IMR-90 (cell line): Measurements from ENCODE around the gene TGFB1. TPM values are rescaled to one million over a fixed set of nuclear protein-coding genes. Genes with fewer than 3 reads are reported as not detected.

Source experiments
- ATAC-seq: fragments of 200-7000 bp; cut with Tn5 transposase; 2 replicates; pipeline ENCODE4 v1.9.1; 2020; ENCODE audit warnings: low read depth, mild to moderate bottlenecking, moderate library complexity
- BruUV-seq: library from RNA; stranded (reverse); fragments of 400-500 nt; replicated peaks from 2 replicates; lab custom pipeline; 2021; lab: Mats Ljungman, UMichigan
- CTCF ChIA-PET: fragments of 300-600 bp; formaldehyde crosslinking; extraction: SDS; loops from one replicate; lab custom pipeline; 2021; ENCODE audit warnings: antibody characterized with exemption; lab: Yijun Ruan, JAX
- POLR2A ChIA-PET: fragments of 300-600 bp; sonication (Branson Sonifier 250); formaldehyde crosslinking; loops from one replicate; lab custom pipeline; 2022; ENCODE audit warnings: antibody characterized with exemption; ENCODE audit not compliant: unreplicated experiment; lab: Charles Lee
- DNase-seq: peaks from one replicate; pipeline ENCODE4 v3.0.0; 2013
- H2AFZ ChIP-seq: replicated peaks from 2 replicates; pipeline ENCODE3; 2013; ENCODE audit warnings: low read length, mild to moderate bottlenecking; ENCODE audit not compliant: poor library complexity
- H2AK5ac ChIP-seq: 2 replicates; pipeline ENCODE4 v1.6.1; 2013; ENCODE audit warnings: low read depth, low read length, inconsistent platforms
- H2AK9ac ChIP-seq: replicated peaks from 2 replicates; pipeline ENCODE3; 2013; ENCODE audit warnings: mild to moderate bottlenecking, low read depth, low read length, moderate library complexity; ENCODE audit not compliant: poor library complexity
- H2BK120ac ChIP-seq: 2 replicates; pipeline ENCODE4 v1.6.1; 2013; ENCODE audit warnings: low read depth, low read length, inconsistent platforms
- H2BK15ac ChIP-seq: 3 replicates; pipeline ENCODE4 v1.6.1; 2013; ENCODE audit warnings: low read depth, low read length, inconsistent platforms
- H2BK20ac ChIP-seq: 2 replicates; pipeline ENCODE4 v1.6.1; 2013; ENCODE audit warnings: low read depth, mild to moderate bottlenecking, inconsistent platforms, low read length, moderate library complexity
- H2BK5ac ChIP-seq: 2 replicates; pipeline ENCODE4 v1.6.1; 2013; ENCODE audit warnings: mild to moderate bottlenecking, low read depth, low read length, inconsistent platforms; ENCODE audit not compliant: poor library complexity, severe bottlenecking
- H3K14ac ChIP-seq: replicated peaks from 2 replicates; pipeline ENCODE4 v1.6.1; 2013; ENCODE audit warnings: low read depth, low read length, inconsistent platforms
- H3K18ac ChIP-seq: 2 replicates; pipeline ENCODE4 v1.6.1; 2013; ENCODE audit warnings: low read depth, low read length, control low read depth
- H3K23ac ChIP-seq: 2 replicates; pipeline ENCODE4 v1.6.1; 2013; ENCODE audit warnings: low read depth, low read length, inconsistent platforms
- H3K27ac ChIP-seq: 2 replicates; pipeline ENCODE4 v1.5.1; 2013; ENCODE audit warnings: mild to moderate bottlenecking, control low read depth, low read length; ENCODE audit not compliant: insufficient read depth
- H3K27me3 ChIP-seq: 2 replicates; pipeline ENCODE4 v1.6.1; 2013; ENCODE audit warnings: low read length; ENCODE audit not compliant: control insufficient read depth, insufficient read depth
- H3K36me3 ChIP-seq: 2 replicates; pipeline ENCODE4 v1.6.1; 2013; ENCODE audit warnings: low read length, mixed read lengths; ENCODE audit not compliant: control insufficient read depth, insufficient read depth
- H3K4ac ChIP-seq: 2 replicates; pipeline ENCODE4 v1.6.1; 2013; ENCODE audit warnings: low read depth, low read length, inconsistent platforms
- H3K4me1 ChIP-seq: 2 replicates; pipeline ENCODE4 v1.6.1; 2013; ENCODE audit warnings: low read length, mixed read lengths; ENCODE audit not compliant: control insufficient read depth, insufficient read depth
- H3K4me2 ChIP-seq: 2 replicates; pipeline ENCODE4 v1.6.1; 2013; ENCODE audit warnings: low read depth, mild to moderate bottlenecking, control low read depth, low read length, moderate library complexity
- H3K4me3 ChIP-seq: 2 replicates; pipeline ENCODE4 v1.5.1; 2013; ENCODE audit warnings: low read depth, mild to moderate bottlenecking, control low read depth, low read length, moderate library complexity; ENCODE audit not compliant: insufficient read depth
- H3K56ac ChIP-seq: 2 replicates; pipeline ENCODE4 v1.6.1; 2013; ENCODE audit warnings: low read length, inconsistent platforms; ENCODE audit not compliant: insufficient read depth; ENCODE audit errors: extremely low read depth
- H3K79me1 ChIP-seq, 2 experiments: 2 replicates each; pipeline ENCODE4 v1.6.1; 2013; ENCODE audit warnings: low read length in 2 of 2, inconsistent platforms in 1 of 2, low read depth in 1 of 2
- H3K9ac ChIP-seq: 2 replicates; pipeline ENCODE4 v1.6.1; 2013; ENCODE audit warnings: low read depth, low read length, control low read depth
- H3K9me1 ChIP-seq: 2 replicates; pipeline ENCODE4 v1.6.1; 2013; ENCODE audit warnings: low read length, inconsistent platforms; ENCODE audit not compliant: insufficient read depth
- H3K9me3 ChIP-seq: 2 replicates; pipeline ENCODE4 v1.6.1; 2013; ENCODE audit warnings: low read length; ENCODE audit not compliant: control insufficient read depth, insufficient read depth
- H4K20me1 ChIP-seq: 2 replicates; pipeline ENCODE4 v1.6.1; 2013; ENCODE audit warnings: low read length, inconsistent platforms; ENCODE audit not compliant: insufficient read depth
- H4K5ac ChIP-seq: 2 replicates; pipeline ENCODE4 v1.6.1; 2013; ENCODE audit warnings: mild to moderate bottlenecking, low read depth, low read length, control low read depth
- H4K8ac ChIP-seq, 2 experiments: 2 replicates each; pipeline ENCODE4 v1.6.1; 2013; ENCODE audit warnings: low read depth in 2 of 2, low read length in 2 of 2, control low read depth in 1 of 2, inconsistent platforms in 1 of 2
- H4K91ac ChIP-seq: 2 replicates; pipeline ENCODE4 v1.6.1; 2013; ENCODE audit warnings: low read depth, low read length, inconsistent platforms; ENCODE audit not compliant: insufficient read depth
- RFX5 ChIP-seq: IDR thresholded peaks from 2 replicates; pipeline ENCODE4 v1.8.0; 2012; ENCODE audit warnings: low read depth, mild to moderate bottlenecking, low read length, moderate library complexity
- WGBS, 2 experiments: methylation state at CpG; one replicate each; pipeline versions ENCODE4 v1.1.5 to v1.1.7; 2013; ENCODE audit warnings: missing lambda C conversion rate in 2 of 2; ENCODE audit not compliant: insufficient read length in 1 of 2; ENCODE audit errors: extremely low coverage in 2 of 2; 5-methylcytosine and 5-hydroxymethylcytosine counted together
- dilution Hi-C: fragments of 300-500 bp; cut with HindIII; formaldehyde crosslinking; loops from one replicate; pipeline ENCODE4 v1.14.3; 2018; ENCODE audit warnings: low sequenced_read_pairs; ENCODE audit not compliant: unreplicated experiment
- in situ Hi-C: fragments of 300-500 bp; cut with MboI; formaldehyde crosslinking; loops from 3 replicates; pipeline ENCODE4 v1.14.3; 2019; ENCODE audit warnings: low sequenced_read_pairs, inconsistent platforms, mixed read lengths
- intact Hi-C: fragments of 100-400 bp; cut with micrococcal nuclease; formaldehyde crosslinking; loops from 2 replicates; pipeline ENCODE4 v1.10.0; 2022
- polyA plus RNA-seq, 3 experiments: library from polyadenylated mRNA; depleted of rRNA; stranded (reverse); fragments of >200 nt; gene quantifications; 2 replicates each; pipeline ENCODE4 v1.2.3, GENCODE V29; 2012; ENCODE audit warnings: low replicate concordance in 1 of 3
- total RNA-seq: library from RNA; depleted of rRNA; stranded (reverse); fragments of >200 nt; gene quantifications from 2 replicates; pipeline ENCODE4 v1.2.3, GENCODE V29; 2012
- TF ChIP-seq, protein P1 (sequence below): conservative IDR thresholded peaks from 2 replicates; pipeline ENCODE4 v1.5.1; 2012; ENCODE audit warnings: mild to moderate bottlenecking, low read depth, low read length, improper control_type of control experiment

Gene TGFB1
- total and polyA plus RNA-seq, 2 of the 4 experiments (the other 2 are of a cell fraction), result 3.2 to 26.7 TPM

DNA sequence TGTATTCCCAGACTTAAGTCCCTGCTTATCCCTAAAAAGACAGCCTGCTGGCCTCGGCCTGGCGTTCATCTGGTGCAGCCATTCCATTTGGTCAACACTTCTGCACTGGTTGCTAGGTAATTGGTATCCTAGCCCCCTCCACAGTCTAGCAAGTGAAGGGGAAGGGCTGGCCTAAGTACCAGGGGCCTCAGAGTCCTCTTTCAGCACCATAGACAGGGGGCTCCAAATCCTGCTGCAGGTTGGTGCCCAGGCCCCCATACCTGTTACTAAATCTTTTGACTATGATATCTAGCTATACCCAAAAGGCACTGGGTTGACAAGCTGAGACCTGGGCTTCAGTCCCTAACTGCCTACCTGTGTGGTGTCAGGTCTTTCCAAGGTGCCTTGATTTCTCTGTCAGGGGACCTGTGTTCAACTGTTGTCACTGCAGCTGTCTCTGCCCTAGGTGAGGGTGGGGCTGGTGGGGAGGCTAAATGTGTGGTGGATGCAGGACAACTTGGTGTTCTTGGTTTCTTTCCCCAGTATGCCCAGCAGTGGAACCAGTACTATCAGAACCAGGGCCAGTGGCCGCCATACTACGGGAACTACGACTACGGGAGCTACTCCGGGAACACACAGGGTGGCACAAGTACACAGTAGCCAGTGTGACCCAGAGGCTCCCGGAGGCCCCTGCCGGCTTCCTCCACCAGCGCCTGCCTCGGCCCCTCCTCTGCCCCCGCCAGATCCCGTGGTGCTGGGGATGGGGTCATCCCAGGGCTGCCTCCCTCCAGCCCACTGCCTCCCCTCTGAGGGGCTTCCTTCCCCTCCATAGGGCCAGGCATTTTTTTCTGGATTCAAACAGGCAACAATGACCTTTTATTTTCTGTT lies 47.6 kb downstream of the TGFB1 start:
- peaks cover 14 to 38% of the 10 kb centered on the region in 2 experiments for H3K79me1 ChIP-seq
- no peak overlapping the region for H2BK5ac ChIP-seq
- in situ Hi-C loops, result no loop called here
- no peak overlapping the region for H3K4ac ChIP-seq
- no peak overlapping the region for H4K8ac ChIP-seq
- CTCF ChIA-PET, result no interaction called here
- H3K9me1 ChIP-seq, result no peaks in the 10 kb centered on the region
- no peaks in the 10 kb centered on the region for H3K9me3 ChIP-seq
- no peak overlapping the region for H2AK9ac ChIP-seq
- H2BK15ac ChIP-seq, result no peak overlapping the region
- no peak overlapping the region for H2AK5ac ChIP-seq
- BruUV-seq, result no TSS peak
- no peak overlapping the region for H3K18ac ChIP-seq
- H3K14ac ChIP-seq, result no peak overlapping the region
- H3K56ac ChIP-seq, result no peak overlapping the region
- H3K9ac ChIP-seq, result no peak overlapping the region
- no peak overlapping the region for H4K91ac ChIP-seq
- H3K4me1 ChIP-seq, result peaks cover 7% of the 10 kb centered on the region
- ATAC-seq, result no peak
- no peak overlapping the region for H3K4me3 ChIP-seq
- POLR2A ChIA-PET, result no interaction called here
- no peak for DNase-seq
- H3K36me3 ChIP-seq, result peaks cover 52% of the 10 kb centered on the region
- H3K27me3 ChIP-seq, result no peaks in the 10 kb centered on the region
- dilution Hi-C loops, result no loop called here
- H4K20me1 ChIP-seq, result peaks cover 17% of the 10 kb centered on the region; the same call in 1 of the 2 replicates
- H2AFZ ChIP-seq, result no peak overlapping the region
- no peak overlapping the region for H3K23ac ChIP-seq
- H4K5ac ChIP-seq, result no peak overlapping the region
- H3K27ac ChIP-seq, result no peak overlapping the region
- intact Hi-C loops, result no loop called here
- H2BK120ac ChIP-seq, result no peak overlapping the region
- 86% methylated on average over 5 of the region's 13 CpGs; no CpG with 5 or more reads in 1 of the 2 experiments for WGBS, 2 experiments
- TF ChIP-seq, protein P1, sequence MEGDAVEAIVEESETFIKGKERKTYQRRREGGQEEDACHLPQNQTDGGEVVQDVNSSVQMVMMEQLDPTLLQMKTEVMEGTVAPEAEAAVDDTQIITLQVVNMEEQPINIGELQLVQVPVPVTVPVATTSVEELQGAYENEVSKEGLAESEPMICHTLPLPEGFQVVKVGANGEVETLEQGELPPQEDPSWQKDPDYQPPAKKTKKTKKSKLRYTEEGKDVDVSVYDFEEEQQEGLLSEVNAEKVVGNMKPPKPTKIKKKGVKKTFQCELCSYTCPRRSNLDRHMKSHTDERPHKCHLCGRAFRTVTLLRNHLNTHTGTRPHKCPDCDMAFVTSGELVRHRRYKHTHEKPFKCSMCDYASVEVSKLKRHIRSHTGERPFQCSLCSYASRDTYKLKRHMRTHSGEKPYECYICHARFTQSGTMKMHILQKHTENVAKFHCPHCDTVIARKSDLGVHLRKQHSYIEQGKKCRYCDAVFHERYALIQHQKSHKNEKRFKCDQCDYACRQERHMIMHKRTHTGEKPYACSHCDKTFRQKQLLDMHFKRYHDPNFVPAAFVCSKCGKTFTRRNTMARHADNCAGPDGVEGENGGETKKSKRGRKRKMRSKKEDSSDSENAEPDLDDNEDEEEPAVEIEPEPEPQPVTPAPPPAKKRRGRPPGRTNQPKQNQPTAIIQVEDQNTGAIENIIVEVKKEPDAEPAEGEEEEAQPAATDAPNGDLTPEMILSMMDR, result no peak
- no peak for TF ChIP-seq RFX5
- H2BK20ac ChIP-seq, result no peak overlapping the region
- H3K4me2 ChIP-seq, result no peak overlapping the region
